ENCODE measurements around the gene CHRNB1. TPM values are rescaled to one million over a fixed set of nuclear protein-coding genes. Genes with fewer than 3 reads are reported as not detected.

Gene CHRNB1
- total RNA-seq, 2 experiments from 2014 or later, result 1.6 to 2.2 TPM

GRCh38 chr17:7403977-7404736, 40.7 kb upstream of the CHRNB1 start, which contains the start of gene TMEM256:
TSS of gene TMEM256 (minus strand) at chr17:7404097. CDS start at chr17:7404084, 13 bp downstream.
- POLR2A ChIA-PET, result interaction anchor here (0.6 to 2.9 kb wide), 25 partner anchors 9 to 368 kb away, joined by 3 to 37 read pairs (median 6); partner anchors contain the start of genes ACAP1, MPDU1, NEURL4 and PLSCR3
- H3K4me1 ChIP-seq (ENCODE audit: insufficient read depth, low read length), result peaks cover 36% of the 10 kb centered on the region
- H3K27me3 Mint-ChIP-seq, result no peaks in the 10 kb centered on the region
- H3K36me3 Mint-ChIP-seq (ENCODE audit: low read depth), result peaks cover 9% of the 10 kb centered on the region
- DNase-seq (peak; percentile 90 to 99 (median 94)), ATAC-seq (ENCODE audit: poor library complexity) (peak; percentile 88)
- H3K27ac Mint-ChIP-seq, result peak within 1 kb of the TSS; percentile 87
- H3K9me3 Mint-ChIP-seq, result no peaks in the 10 kb centered on the region
- peaks cover 0 to 5% of the 10 kb centered on the region in 2 experiments for H3K27me3 ChIP-seq (ENCODE audit: control insufficient read depth in 1 of 2, insufficient read depth in 2 of 2, low read length in 2 of 2)
- H3K9me3 ChIP-seq (ENCODE audit: control insufficient read depth in 1 of 2, insufficient read depth in 1 of 2, low read length in 2 of 2), result no peaks in the 10 kb centered on the region
- peak within 1 kb of the TSS in 1 of 2 donors; percentile 82 for H3K27ac ChIP-seq (ENCODE audit: low read depth in 1 of 2, low read length in 2 of 2)
- intact Hi-C loops (cut with DNase I, micrococcal nuclease), result loop anchor here (1.0 to 10.0 kb wide), 4 partner anchors 10 to 80 kb away; partner anchors contain the start of genes PLSCR3 (in 2 of the 2), KCTD11 (in 1 of the 2), POLR2A (in 1 of the 2) and TMEM102 (in 1 of the 2)
- CTCF ChIA-PET, result interaction anchor here (0.8 to 2.6 kb wide), 5 partner anchors 10 to 675 kb away, joined by 4 to 18 read pairs (median 6); partner anchors contain the start of genes PLSCR3 and TMEM102
- no peak for TF ChIP-seq CTCF (IDR thresholded peaks at IDR 0.05)
- H3K4me3 ChIP-seq (ENCODE audit: low read length), result peak within 1 kb of the TSS; percentile 77
- H3K4me3 Mint-ChIP-seq, result peak within 1 kb of the TSS; percentile 98
- H3K36me3 ChIP-seq (ENCODE audit: insufficient read depth, low read length), result no peaks in the 10 kb centered on the region
- H3K4me1 Mint-ChIP-seq (ENCODE audit: low read depth), result peaks cover 31% of the 10 kb centered on the region

DNA sequence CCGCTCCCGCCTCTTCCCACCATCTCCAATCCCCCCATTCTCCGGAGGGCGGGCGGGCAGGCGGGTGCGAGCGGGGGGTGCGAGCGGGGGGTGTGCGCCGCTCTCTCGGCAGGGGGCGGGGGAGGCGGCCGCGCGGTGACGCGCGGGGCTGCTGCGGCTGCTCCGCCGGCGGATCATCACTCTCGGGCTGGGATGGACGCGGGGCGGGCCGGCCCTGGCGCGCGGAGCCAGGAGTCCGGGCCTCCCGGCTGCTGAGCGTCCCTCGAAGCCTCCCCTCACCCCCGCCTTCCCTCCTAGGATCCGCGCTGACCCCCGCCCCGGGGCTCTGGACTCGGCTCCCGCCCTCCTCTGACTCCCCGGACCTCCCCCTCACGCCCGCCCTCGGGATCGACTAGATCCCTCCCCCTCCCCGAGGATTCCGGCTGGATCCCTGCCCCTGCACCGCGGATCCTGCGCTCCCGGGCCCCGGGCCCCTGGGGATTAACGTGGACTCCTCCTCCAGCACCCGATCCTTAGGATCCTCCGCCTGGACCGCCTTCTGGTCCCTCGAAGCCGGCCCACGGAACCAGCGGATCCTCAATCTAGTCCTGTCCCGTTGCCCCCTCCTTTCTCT, 40.0 kb upstream of the CHRNB1 start:
- H3K27me3 Mint-ChIP-seq, result no peaks in the 10 kb centered on the region
- Histone ChIP-seq H3K9me3 (ENCODE audit: control insufficient read depth in 1 of 2, insufficient read depth in 1 of 2, low read length in 2 of 2) (no peaks in the 10 kb centered on the region), H3K27me3 (ENCODE audit: control insufficient read depth in 1 of 2, insufficient read depth in 2 of 2, low read length in 2 of 2) (peaks cover 0 to 5% of the 10 kb centered on the region in 2 experiments), H3K36me3 (ENCODE audit: insufficient read depth, low read length) (no peaks in the 10 kb centered on the region), H3K27ac (ENCODE audit: low read depth in 1 of 2, low read length in 2 of 2) (peak overlapping the region in 1 of 2 donors; percentile 82), H3K4me1 (ENCODE audit: insufficient read depth, low read length) (peaks cover 36% of the 10 kb centered on the region), H3K4me3 (ENCODE audit: low read length) (peak overlapping the region; percentile 77)
- no peak for TF ChIP-seq CTCF (IDR thresholded peaks at IDR 0.05)
- intact Hi-C loops (cut with DNase I, micrococcal nuclease), result loop anchor here (1.0 to 10.0 kb wide), 4 partner anchors 11 to 79 kb away; partner anchors contain the start of genes PLSCR3 (in 2 of the 2), KCTD11 (in 1 of the 2), POLR2A (in 1 of the 2) and TMEM102 (in 1 of the 2)
- ATAC-seq (ENCODE audit: poor library complexity) (peak; percentile 50), DNase-seq (peak in 10 of 14 experiments; percentile 18 to 90 (median 74))
- H3K36me3 Mint-ChIP-seq (ENCODE audit: low read depth), result peaks cover 9% of the 10 kb centered on the region
- ChIA-PET POLR2A (interaction anchor here (0.6 to 2.9 kb wide), 23 partner anchors 9 to 369 kb away, joined by 3 to 37 read pairs (median 6); partner anchors contain the start of genes ACAP1, MPDU1, NEURL4 and PLSCR3), CTCF (interaction anchor here (0.8 to 2.6 kb wide), 5 partner anchors 11 to 675 kb away, joined by 4 to 18 read pairs (median 6); partner anchors contain the start of genes PLSCR3 and TMEM102)
- peak overlapping the region; percentile 98 for H3K4me3 Mint-ChIP-seq
- peak overlapping the region; percentile 87 for H3K27ac Mint-ChIP-seq
- peaks cover 29% of the 10 kb centered on the region for H3K4me1 Mint-ChIP-seq (ENCODE audit: low read depth)
- no peaks in the 10 kb centered on the region for H3K9me3 Mint-ChIP-seq
